Smooth muscle cell (in vitro differentiated cells): Measurements from ENCODE around the gene LY6G6D. TPM values are rescaled to one million over a fixed set of nuclear protein-coding genes. Genes with fewer than 3 reads are reported as not detected.

Experiments
- DNase-seq: peaks from one replicate; lab custom pipeline; 2025; ENCODE audit not compliant: unreplicated experiment; lab: John Stamatoyannopoulos, UW
- H2AFZ ChIP-seq: fragments of 200-600 bp; sonication (generic); 2 replicates; pipeline ENCODE4 v1.6.0; 2016; ENCODE audit warnings: antibody characterized with exemption, low read depth, mild to moderate bottlenecking
- H3F3A ChIP-seq: fragments of 200-600 bp; sonication (generic); 2 replicates; pipeline ENCODE4 v1.6.0; 2017; ENCODE audit warnings: antibody characterized with exemption, low read depth
- H3K27ac ChIP-seq: fragments of 200-600 bp; sonication (generic); 2 replicates; pipeline ENCODE4 v1.5.1; 2016; ENCODE audit warnings: low read depth, mild to moderate bottlenecking
- H3K27me3 ChIP-seq: fragments of 200-600 bp; sonication (generic); 2 replicates; pipeline ENCODE4 v1.6.1; 2016; ENCODE audit warnings: low read depth, mild to moderate bottlenecking
- H3K36me3 ChIP-seq: fragments of 200-600 bp; sonication (generic); 2 replicates; pipeline ENCODE4 v1.5.1; 2016; ENCODE audit warnings: low read depth
- H3K4me1 ChIP-seq: fragments of 200-600 bp; sonication (generic); 2 replicates; pipeline ENCODE4 v1.5.1; 2016; ENCODE audit warnings: low read depth
- H3K4me2 ChIP-seq: fragments of 200-600 bp; sonication (generic); 2 replicates; pipeline ENCODE4 v1.6.0; 2016; ENCODE audit warnings: mild to moderate bottlenecking
- H3K4me3 ChIP-seq: fragments of 200-600 bp; sonication (generic); 2 replicates; pipeline ENCODE4 v1.5.1; 2016; ENCODE audit warnings: mild to moderate bottlenecking
- H3K79me2 ChIP-seq: fragments of 200-600 bp; sonication (generic); 2 replicates; pipeline ENCODE4 v1.6.0; 2016; ENCODE audit warnings: low read depth, mild to moderate bottlenecking
- H3K9ac ChIP-seq: fragments of 200-600 bp; sonication (generic); 2 replicates; pipeline ENCODE4 v1.6.0; 2016; ENCODE audit warnings: low read depth
- H3K9me3 ChIP-seq: fragments of 200-600 bp; sonication (generic); replicated peaks from 2 replicates; pipeline ENCODE4 v1.5.1; 2016; ENCODE audit warnings: low read depth
- H4K20me1 ChIP-seq: fragments of 200-600 bp; sonication (generic); 2 replicates; pipeline ENCODE4 v1.6.0; 2016; ENCODE audit warnings: low read depth
- WGBS: methylation state at CpG from one replicate; pipeline ENCODE4 v1.1.7; 2016; ENCODE audit warnings: low lambda C conversion rate; 5-methylcytosine and 5-hydroxymethylcytosine counted together
- polyA plus RNA-seq: library from polyadenylated mRNA; unstranded; fragments of >200 nt; fragmentation: Nextera tagmentation; extraction: Ambion mirVana; gene quantifications from 2 replicates; pipeline ENCODE4 v1.2.1, GENCODE V29; 2016
- total RNA-seq: library from RNA; depleted of rRNA; stranded (reverse); fragments of >200 nt; gene quantifications from 2 replicates; pipeline ENCODE4 v1.2.3, GENCODE V29; 2014
- TF ChIP-seq, protein P1 (sequence below): fragments of 200-600 bp; sonication (generic); IDR thresholded peaks from 2 replicates; pipeline ENCODE4 v1.5.1; 2017; ENCODE audit warnings: borderline replicate concordance, mild to moderate bottlenecking, antibody characterized with exemption; ENCODE audit not compliant: insufficient read depth, poor library complexity, severe bottlenecking

The LY6G6D gene
- total and polyA plus RNA-seq, 2 experiments from 2014 or later, result not detected

DNA sequence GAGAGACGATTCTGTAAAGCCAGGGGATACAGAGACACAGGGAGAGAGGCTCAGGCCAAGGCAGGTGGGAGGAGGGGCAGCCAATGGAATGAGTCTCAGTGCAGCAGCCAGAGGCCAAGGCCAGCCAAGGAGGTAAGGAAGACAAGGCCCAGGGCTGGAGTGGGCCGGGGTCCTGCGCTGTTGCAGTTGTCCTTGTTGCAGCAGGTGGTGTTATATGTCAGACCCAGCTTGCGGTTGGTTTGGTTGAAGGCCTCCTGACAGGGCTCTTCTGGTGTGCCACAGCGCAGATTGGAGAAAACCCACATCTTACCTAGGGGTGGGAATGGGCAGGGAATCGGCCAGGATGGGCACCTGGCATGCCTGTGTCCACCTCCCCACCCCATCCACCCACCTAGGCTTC lies 3.9 kb downstream of the LY6G6D start:
- 94% methylated on average over 6 of the region's 6 CpGs for WGBS
- H3K4me1 ChIP-seq, result peaks cover 11% of the 10 kb centered on the region

DNA sequence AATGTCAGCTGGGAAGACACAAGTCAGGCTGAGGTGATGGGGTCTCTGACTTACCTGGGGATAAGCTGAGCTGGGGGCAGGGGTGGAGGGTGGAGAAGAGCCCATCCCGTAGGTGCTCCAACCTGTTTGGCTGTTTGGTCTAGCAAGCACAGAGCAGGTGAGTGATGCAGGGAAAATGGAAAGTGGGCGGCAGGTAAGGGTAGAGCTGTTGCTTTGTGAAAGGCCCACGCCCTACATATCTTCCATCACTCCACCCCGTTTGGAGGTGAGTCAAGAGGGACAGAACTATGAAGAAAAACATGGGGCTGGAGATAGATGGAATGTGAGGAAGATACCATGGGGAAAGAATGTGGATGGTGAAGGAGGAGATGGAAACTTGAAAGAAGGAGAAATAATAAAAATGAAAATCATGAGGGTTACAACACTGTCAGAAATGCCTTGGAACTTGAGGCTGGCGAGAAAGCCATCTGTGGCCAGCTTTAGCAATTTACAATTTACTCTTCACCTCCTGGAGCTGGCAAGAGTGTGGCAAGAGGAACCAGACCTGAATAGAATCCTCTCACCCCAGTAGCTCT lies 5.1 kb downstream of the LY6G6D start:
- Histone ChIP-seq H2AFZ (no peak overlapping the region), H3K4me1 (no peaks in the 10 kb centered on the region), H3K79me2 (no peaks in the 10 kb centered on the region), H3K9me3 (no peaks in the 10 kb centered on the region), H3K36me3 (no peaks in the 10 kb centered on the region), H4K20me1 (no peaks in the 10 kb centered on the region), H3K4me3 (no peak overlapping the region), H3F3A (no peaks in the 10 kb centered on the region), H3K27me3 (no peaks in the 10 kb centered on the region), H3K27ac (peak overlapping the region; percentile 60), H3K9ac (peak overlapping the region; percentile 28), H3K4me2 (no peak overlapping the region)
- DNase-seq, result no peak
- TF ChIP-seq, protein P1, sequence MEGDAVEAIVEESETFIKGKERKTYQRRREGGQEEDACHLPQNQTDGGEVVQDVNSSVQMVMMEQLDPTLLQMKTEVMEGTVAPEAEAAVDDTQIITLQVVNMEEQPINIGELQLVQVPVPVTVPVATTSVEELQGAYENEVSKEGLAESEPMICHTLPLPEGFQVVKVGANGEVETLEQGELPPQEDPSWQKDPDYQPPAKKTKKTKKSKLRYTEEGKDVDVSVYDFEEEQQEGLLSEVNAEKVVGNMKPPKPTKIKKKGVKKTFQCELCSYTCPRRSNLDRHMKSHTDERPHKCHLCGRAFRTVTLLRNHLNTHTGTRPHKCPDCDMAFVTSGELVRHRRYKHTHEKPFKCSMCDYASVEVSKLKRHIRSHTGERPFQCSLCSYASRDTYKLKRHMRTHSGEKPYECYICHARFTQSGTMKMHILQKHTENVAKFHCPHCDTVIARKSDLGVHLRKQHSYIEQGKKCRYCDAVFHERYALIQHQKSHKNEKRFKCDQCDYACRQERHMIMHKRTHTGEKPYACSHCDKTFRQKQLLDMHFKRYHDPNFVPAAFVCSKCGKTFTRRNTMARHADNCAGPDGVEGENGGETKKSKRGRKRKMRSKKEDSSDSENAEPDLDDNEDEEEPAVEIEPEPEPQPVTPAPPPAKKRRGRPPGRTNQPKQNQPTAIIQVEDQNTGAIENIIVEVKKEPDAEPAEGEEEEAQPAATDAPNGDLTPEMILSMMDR, result no peak
- WGBS, result 74% methylated on average over 5 of the region's 5 CpGs

More for the DNA sequence above, 3.9 kb downstream of the LY6G6D start:
- Histone ChIP-seq H3K36me3 (no peaks in the 10 kb centered on the region), H4K20me1 (no peaks in the 10 kb centered on the region), H3K27me3 (no peaks in the 10 kb centered on the region), H3K9me3 (no peaks in the 10 kb centered on the region), H3K4me3 (no peak overlapping the region), H3K79me2 (no peaks in the 10 kb centered on the region), H3F3A (no peaks in the 10 kb centered on the region), H3K9ac (no peak overlapping the region), H2AFZ (no peak overlapping the region), H3K4me2 (no peak overlapping the region), H3K27ac (peak overlapping the region; percentile 37)
- DNase-seq, result no peak
- TF ChIP-seq, protein P1, result no peak

DNA sequence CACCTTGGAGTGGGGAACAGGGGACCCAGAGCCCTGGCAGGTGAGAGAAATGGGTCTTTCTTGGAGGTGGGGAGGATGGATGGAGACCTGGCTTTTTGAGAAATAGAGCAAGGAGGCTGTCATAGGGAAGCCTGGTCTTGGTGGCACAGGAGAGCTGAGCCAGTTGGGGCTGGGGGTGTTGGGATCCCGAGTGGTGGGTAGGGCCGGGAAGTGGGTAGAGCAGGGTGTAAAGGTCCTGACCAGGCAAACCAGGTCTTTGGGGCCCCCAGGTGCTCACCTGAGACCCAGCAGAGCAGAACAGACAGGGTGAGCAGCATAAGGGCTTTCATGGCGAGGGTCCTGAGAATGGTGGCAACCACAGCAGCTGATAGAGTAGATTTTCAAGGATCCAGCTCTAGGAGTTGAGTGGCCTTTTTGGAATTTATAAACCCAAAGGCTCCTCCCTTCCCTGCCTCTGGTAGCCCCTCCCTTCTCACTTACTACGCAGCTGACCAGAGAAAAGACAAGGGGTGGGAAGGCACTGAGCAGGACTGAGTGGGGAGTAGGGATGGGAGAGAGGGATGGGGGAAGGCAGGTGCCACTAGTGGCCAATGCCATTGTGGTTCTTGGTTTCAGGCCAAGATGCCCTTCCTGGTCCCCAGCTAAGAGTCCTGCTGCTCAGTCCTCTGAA lies 6.3 kb downstream of the LY6G6D start, which contains the start of gene LY6G6C:
TSS of gene LY6G6C (minus strand) at position 396 of the 670 bp plus-strand sequence. CDS start at position 329, 67 bp downstream.
- 93% methylated on average over 4 of the region's 4 CpGs for WGBS

More for the DNA sequence above, 6.3 kb downstream of the LY6G6D start, which contains the start of gene LY6G6C:
- DNase-seq, result no peak
- Histone ChIP-seq H3K27ac (no peak within 1 kb of the TSS), H3K36me3 (no peaks in the 10 kb centered on the region), H3K4me3 (no peak within 1 kb of the TSS), H3K79me2 (no peaks in the 10 kb centered on the region), H2AFZ (no peak within 1 kb of the TSS), H3K4me2 (no peak within 1 kb of the TSS), H4K20me1 (no peaks in the 10 kb centered on the region), H3F3A (peaks cover 3% of the 10 kb centered on the region), H3K27me3 (no peaks in the 10 kb centered on the region), H3K9me3 (no peaks in the 10 kb centered on the region), H3K9ac (no peak within 1 kb of the TSS), H3K4me1 (no peaks in the 10 kb centered on the region)
- TF ChIP-seq, protein P1, result no peak
